ENCODE data around the gene JADE1. TPM values are rescaled to one million over a fixed set of nuclear protein-coding genes. Genes with fewer than 3 reads are reported as not detected.

Gene JADE1
- total and polyA plus RNA-seq, 12 donors: 18.4 to 66.7 (median 37.7) TPM

DNA sequence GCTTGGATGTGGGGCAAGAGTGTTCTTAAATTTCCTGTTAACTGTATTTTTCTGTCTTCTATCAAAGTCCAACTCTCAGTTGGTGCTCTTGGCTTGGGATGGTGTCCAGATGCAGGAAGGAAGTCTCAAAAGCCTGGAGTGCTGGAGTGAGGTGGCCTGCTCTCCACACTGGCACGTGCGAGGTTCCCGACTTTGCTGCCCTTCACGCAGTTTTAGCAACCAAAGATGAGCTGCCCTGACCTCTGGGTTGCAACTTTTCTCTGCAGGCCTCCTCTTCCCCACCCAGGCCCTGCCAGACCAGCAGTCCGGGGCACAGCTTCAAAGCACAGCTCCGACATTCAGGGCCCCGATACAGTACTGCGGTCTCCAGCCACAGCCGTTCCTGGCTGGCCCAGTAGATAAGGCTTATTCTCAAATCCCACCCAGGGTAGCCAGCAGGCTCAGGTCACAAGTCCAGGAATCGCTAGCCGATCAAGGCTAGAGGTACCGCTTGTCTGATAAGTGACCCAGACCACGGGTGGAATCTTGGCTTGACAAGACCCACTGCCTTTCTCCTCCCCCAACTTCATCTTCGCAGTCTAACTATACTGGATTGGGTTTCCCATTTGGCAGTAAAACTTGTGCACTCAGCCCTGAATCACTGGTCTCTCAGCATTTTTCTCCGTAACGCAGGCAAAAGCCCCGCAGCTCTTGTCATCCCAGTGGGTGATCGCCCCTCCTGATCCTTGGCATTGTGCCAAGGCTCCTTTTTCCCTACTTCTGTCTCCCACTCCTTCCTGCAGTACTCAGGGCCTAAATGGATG is 21.8 kb upstream of the JADE1 start:
- 78 to 86% (median 83%) methylated on average over 17 to 18 of the region's 18 CpGs for WGBS, 4 donors
- Histone ChIP-seq H3K27me3 (no peaks in the 10 kb centered on the region), H3K27ac (no peak overlapping the region), H3K4me1 (replicated peaks in 1 of 2) (no peaks in the 10 kb centered on the region), H3K36me3 (replicated peaks in 1 of 2) (no peaks in the 10 kb centered on the region), H3K9me3 (replicated peaks in 1 of 3) (no peaks in the 10 kb centered on the region), H3K4me3 (no peak overlapping the region)
- no peak for TF ChIP-seq POLR2A (IDR thresholded peaks at IDR 0.05)
- TF ChIP-seq, protein P1, sequence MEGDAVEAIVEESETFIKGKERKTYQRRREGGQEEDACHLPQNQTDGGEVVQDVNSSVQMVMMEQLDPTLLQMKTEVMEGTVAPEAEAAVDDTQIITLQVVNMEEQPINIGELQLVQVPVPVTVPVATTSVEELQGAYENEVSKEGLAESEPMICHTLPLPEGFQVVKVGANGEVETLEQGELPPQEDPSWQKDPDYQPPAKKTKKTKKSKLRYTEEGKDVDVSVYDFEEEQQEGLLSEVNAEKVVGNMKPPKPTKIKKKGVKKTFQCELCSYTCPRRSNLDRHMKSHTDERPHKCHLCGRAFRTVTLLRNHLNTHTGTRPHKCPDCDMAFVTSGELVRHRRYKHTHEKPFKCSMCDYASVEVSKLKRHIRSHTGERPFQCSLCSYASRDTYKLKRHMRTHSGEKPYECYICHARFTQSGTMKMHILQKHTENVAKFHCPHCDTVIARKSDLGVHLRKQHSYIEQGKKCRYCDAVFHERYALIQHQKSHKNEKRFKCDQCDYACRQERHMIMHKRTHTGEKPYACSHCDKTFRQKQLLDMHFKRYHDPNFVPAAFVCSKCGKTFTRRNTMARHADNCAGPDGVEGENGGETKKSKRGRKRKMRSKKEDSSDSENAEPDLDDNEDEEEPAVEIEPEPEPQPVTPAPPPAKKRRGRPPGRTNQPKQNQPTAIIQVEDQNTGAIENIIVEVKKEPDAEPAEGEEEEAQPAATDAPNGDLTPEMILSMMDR (IDR thresholded peaks at IDR 0.05): no peak
- intact Hi-C loops (cut with DNase I): no loop called here
- no peak for DNase-seq

DNA sequence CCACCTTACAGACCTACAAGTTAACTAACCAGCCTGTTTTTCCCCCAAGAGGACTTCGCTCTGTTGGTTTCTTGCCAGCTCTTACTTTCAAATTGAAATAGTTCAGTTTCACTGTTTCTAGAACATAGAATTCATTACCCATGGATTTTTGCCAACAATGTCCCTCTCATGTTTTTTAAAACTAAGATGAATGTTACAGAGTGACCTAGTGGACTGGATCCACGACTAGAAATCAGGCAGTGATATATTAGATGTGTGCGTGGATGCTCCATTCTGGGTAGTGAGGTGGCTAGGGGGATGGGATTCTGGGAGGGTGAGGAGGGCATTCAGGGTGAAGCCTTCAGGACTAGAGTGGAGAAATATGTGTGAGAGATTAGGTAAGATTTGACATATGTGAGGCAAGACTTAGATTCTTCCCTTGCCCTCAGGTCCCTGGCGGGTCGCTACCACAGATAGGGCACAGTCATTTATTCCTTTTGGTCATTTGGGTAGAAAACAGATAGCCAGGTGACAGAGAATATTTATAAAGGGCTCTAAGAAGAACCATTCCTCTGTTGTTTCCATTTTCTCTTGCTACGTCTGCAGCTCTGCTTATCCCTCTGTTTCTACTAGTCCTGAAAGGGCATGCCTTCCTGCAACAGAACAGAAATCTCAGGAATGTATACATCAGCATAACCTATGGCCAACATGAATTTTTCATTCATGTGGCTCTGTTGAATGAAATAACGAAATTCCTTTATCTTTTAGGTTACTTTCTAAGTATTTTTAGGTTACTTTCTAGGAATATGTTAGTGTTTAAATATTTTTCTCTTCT is 15.4 kb upstream of the JADE1 start:
- no peak overlapping the region for H3K4me3 ChIP-seq
- TF ChIP-seq POLR2A (IDR thresholded peaks at IDR 0.05): no peak
- TF ChIP-seq, protein P1 (IDR thresholded peaks at IDR 0.05): no peak
- H3K27ac ChIP-seq: peak overlapping the region in 3 of 5 donors; percentile 5 to 30 (median 21)
- no peaks in the 10 kb centered on the region for H3K9me3 ChIP-seq (replicated peaks in 1 of 3)
- H3K36me3 ChIP-seq (replicated peaks in 1 of 2): no peaks in the 10 kb centered on the region
- peak in 6 of 7 donors; percentile 39 to 80 (median 56) for DNase-seq
- intact Hi-C loops (cut with DNase I): no loop called here
- H3K4me1 ChIP-seq (replicated peaks in 1 of 2): peaks cover 0 to 5% of the 10 kb centered on the region in 2 donors
- H3K27me3 ChIP-seq: no peaks in the 10 kb centered on the region
- WGBS, 4 donors: 44 to 54% (median 50%) methylated on average over 7 of the region's 7 CpGs

DNA sequence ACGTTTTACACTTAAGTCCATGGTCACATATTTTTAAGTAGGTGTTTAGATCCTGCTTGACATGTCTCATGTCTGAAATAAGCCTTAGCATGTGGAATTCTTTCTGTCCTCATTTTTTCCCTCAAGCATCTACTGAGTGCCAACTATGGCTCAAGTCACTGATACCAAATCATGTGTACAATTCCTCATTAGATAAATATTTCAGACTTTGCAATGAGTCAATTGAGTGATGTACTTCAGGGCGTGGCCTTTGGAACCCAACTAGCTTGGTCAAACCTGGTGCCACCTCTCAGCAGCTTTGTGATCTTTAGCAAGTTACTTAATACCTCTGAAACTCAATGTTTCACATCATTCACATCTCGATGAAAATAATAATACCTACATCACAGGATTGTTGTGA is 12.6 kb upstream of the JADE1 start:
- Histone ChIP-seq H3K4me1 (replicated peaks in 1 of 2) (peaks cover 0 to 5% of the 10 kb centered on the region in 2 donors), H3K9me3 (replicated peaks in 1 of 3) (no peaks in the 10 kb centered on the region), H3K4me3 (no peak overlapping the region), H3K27ac (no peak overlapping the region), H3K36me3 (replicated peaks in 1 of 2) (no peaks in the 10 kb centered on the region), H3K27me3 (no peaks in the 10 kb centered on the region)
- intact Hi-C loops (cut with DNase I): no loop called here
- TF ChIP-seq POLR2A (IDR thresholded peaks at IDR 0.05): no peak
- TF ChIP-seq, protein P1 (IDR thresholded peaks at IDR 0.05): no peak
- WGBS, 4 donors: 87 to 92% (median 90%) methylated on average over 3 of the region's 3 CpGs
- DNase-seq: no peak

DNA sequence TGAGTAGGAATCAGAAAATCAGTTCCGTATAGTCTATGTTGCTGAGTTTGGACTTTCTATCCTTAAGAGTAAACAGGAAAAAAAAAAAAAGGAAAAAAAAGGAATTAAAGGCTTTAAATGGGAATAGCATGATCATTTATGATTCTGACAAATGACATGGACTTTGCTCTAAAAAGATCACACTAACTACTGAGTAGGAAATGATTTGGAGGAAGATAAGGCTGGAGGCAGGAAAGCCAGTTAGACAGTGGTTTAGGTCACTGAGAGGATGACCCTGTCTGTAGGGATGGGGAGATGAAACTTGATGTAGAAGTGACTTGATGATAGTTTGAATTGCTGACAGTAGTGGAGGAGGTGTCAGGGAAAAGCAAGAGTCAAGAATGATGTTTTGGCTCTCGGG is 9.2 kb upstream of the JADE1 start:
- TF ChIP-seq, protein P1 (IDR thresholded peaks at IDR 0.05): no peak
- no peak for TF ChIP-seq POLR2A (IDR thresholded peaks at IDR 0.05)
- DNase-seq: no peak
- no peak overlapping the region for H3K27ac ChIP-seq
- H3K27me3 ChIP-seq: no peaks in the 10 kb centered on the region
- H3K36me3 ChIP-seq (replicated peaks in 1 of 2): no peaks in the 10 kb centered on the region
- no peaks in the 10 kb centered on the region for H3K9me3 ChIP-seq (replicated peaks in 1 of 3)
- H3K4me3 ChIP-seq: no peak overlapping the region
- intact Hi-C loops (cut with DNase I): loop anchor here in 1 of 2 donors (10.0 kb wide), 2 partner anchors 225 to 345 kb away; no protein-coding TSS in a partner anchor
- 78 to 84% (median 82%) methylated on average over 2 of the region's 2 CpGs for WGBS, 4 donors
- H3K4me1 ChIP-seq (replicated peaks in 1 of 2): no peaks in the 10 kb centered on the region
